Thymus (tissue), 11 donors: ENCODE results near the gene EIF3CL. TPM values are rescaled to one million over a fixed set of nuclear protein-coding genes. Genes with fewer than 3 reads are reported as not detected.
"Not testable (repeated sequence)": the region's sequence is repeated elsewhere in the genome, so short reads cannot be mapped to it uniquely, and the experiment has no call there.

Source experiments
- DNase-seq, 9 donors: peaks; one replicate each; pipeline ENCODE4 v3.0.0-alpha.2; 2013; ENCODE audit warnings: low spot score in 9 of 9, low read depth in 6 of 9, missing footprints in 1 of 9
- H3K27ac ChIP-seq, 2 donors: one replicate each; pipeline ENCODE4 v1.5.1; 2013; ENCODE audit warnings: control low read depth in 1 of 2, low read depth in 1 of 2, low read length in 1 of 2, mild to moderate bottlenecking in 1 of 2, moderate library complexity in 1 of 2
- H3K27me3 ChIP-seq, 2 donors: one replicate each; pipeline ENCODE4 v1.5.1; 2013; ENCODE audit warnings: low read length in 1 of 2; ENCODE audit not compliant: control insufficient read depth in 2 of 2, insufficient read depth in 1 of 2
- H3K36me3 ChIP-seq, 2 donors: one replicate each; pipeline ENCODE4 v1.5.1; 2013; ENCODE audit warnings: low read length in 1 of 2, mild to moderate bottlenecking in 1 of 2, moderate library complexity in 1 of 2; ENCODE audit not compliant: control insufficient read depth in 2 of 2, insufficient read depth in 2 of 2
- H3K4me1 ChIP-seq, 2 donors: one replicate each; pipeline ENCODE4 v1.5.1; 2013; ENCODE audit warnings: low read length in 2 of 2; ENCODE audit not compliant: control insufficient read depth in 2 of 2, insufficient read depth in 2 of 2
- H3K4me3 ChIP-seq, 2 donors: one replicate each; pipeline ENCODE4 v1.5.1; 2013; ENCODE audit warnings: low read length in 2 of 2, control low read depth in 1 of 2, mild to moderate bottlenecking in 1 of 2
- H3K9me3 ChIP-seq, 2 donors: one replicate each; pipeline ENCODE4 v1.5.1; 2013; ENCODE audit warnings: low read length in 1 of 2, mild to moderate bottlenecking in 1 of 2; ENCODE audit not compliant: control insufficient read depth in 2 of 2, insufficient read depth in 1 of 2
- WGBS: extraction: QIAGEN DNeasy Blood & Tissue Kit; methylation state at CpG from one replicate; pipeline ENCODE4 v1.1.7; 2013; 5-methylcytosine and 5-hydroxymethylcytosine counted together
- polyA plus RNA-seq: library from polyadenylated mRNA; stranded (reverse); fragments of 200-250 nt; gene quantifications from one replicate; pipeline ENCODE4 v1.2.3, GENCODE V29; 2013
- total RNA-seq: library from RNA; stranded (reverse); fragments of 120-200 nt; gene quantifications from one replicate; pipeline ENCODE4 v1.2.4, GENCODE V29; 2013
- donor health status: healthy.

Gene EIF3CL
- total and polyA plus RNA-seq, 2 donors = 42.4 to 58.2 TPM

GRCh38 chr16:28374281-28374680 lies 29.4 kb downstream of the EIF3CL start:
- not testable (repeated sequence) for H3K4me3 ChIP-seq, H3K36me3 ChIP-seq, H3K9me3 ChIP-seq, H3K27me3 ChIP-seq, H3K4me1 ChIP-seq, DNase-seq, H3K27ac ChIP-seq
- 16% methylated on average over 10 of the region's 25 CpGs for WGBS

- H3K4me3 ChIP-seq, H3K27ac ChIP-seq, H3K9me3 ChIP-seq, H3K36me3 ChIP-seq, H3K4me1 ChIP-seq, H3K27me3 ChIP-seq: not testable (repeated sequence)
- WGBS = 61% methylated on average over 25 of the region's 32 CpGs
- DNase-seq = peak in 1 of 9 donors; percentile 0
Measured at GRCh38 chr16:28367926-28368325, 35.7 kb downstream of the EIF3CL start.

GRCh38 chr16:28364268-28365173 lies 39.1 kb downstream of the EIF3CL start:
- H3K4me1 ChIP-seq, H3K27me3 ChIP-seq, H3K36me3 ChIP-seq, H3K9me3 ChIP-seq, DNase-seq, H3K27ac ChIP-seq, H3K4me3 ChIP-seq: not testable (repeated sequence)
- WGBS = 2% methylated on average over 17 of the region's 75 CpGs

- H3K27ac ChIP-seq, H3K9me3 ChIP-seq, H3K27me3 ChIP-seq, H3K4me3 ChIP-seq, H3K4me1 ChIP-seq, H3K36me3 ChIP-seq, DNase-seq: not testable (repeated sequence)
- WGBS = no CpG with 5 or more reads among the region's 5 CpGs
Measured at GRCh38 chr16:28363408-28363807, 40.2 kb downstream of the EIF3CL start, which contains the start of gene NPIPB6. NPIPB6 (minus strand) TSS chr16:28363508; CDS start chr16:28362822, 686 bp downstream.

GRCh38 chr16:28362600-28362999 lies 41.0 kb downstream of the EIF3CL start:
- not testable (repeated sequence) for H3K27ac ChIP-seq, H3K9me3 ChIP-seq, H3K36me3 ChIP-seq, H3K27me3 ChIP-seq, DNase-seq, H3K4me3 ChIP-seq, H3K4me1 ChIP-seq
- 83% methylated on average over 2 of the region's 5 CpGs for WGBS

- not testable (repeated sequence) for H3K36me3 ChIP-seq, H3K27ac ChIP-seq, H3K4me1 ChIP-seq, H3K4me3 ChIP-seq, DNase-seq, H3K9me3 ChIP-seq, H3K27me3 ChIP-seq
- 93% methylated on average over 5 of the region's 6 CpGs for WGBS
Measured at GRCh38 chr16:28338230-28338629, 65.4 kb downstream of the EIF3CL start.

GRCh38 chr16:28336940-28337710 lies 66.5 kb downstream of the EIF3CL start:
- not testable (repeated sequence) for H3K27ac ChIP-seq, H3K4me1 ChIP-seq, H3K27me3 ChIP-seq, DNase-seq, H3K9me3 ChIP-seq, H3K4me3 ChIP-seq, H3K36me3 ChIP-seq
- 95% methylated on average over 5 of the region's 5 CpGs for WGBS

- not testable (repeated sequence) for H3K9me3 ChIP-seq, H3K27ac ChIP-seq, H3K4me3 ChIP-seq, H3K36me3 ChIP-seq, H3K4me1 ChIP-seq, DNase-seq, H3K27me3 ChIP-seq
- 97% methylated on average over 8 of the region's 8 CpGs for WGBS
Measured at GRCh38 chr16:28335678-28336077, 68.0 kb downstream of the EIF3CL start.

GRCh38 chr16:28332632-28333031 lies 71.0 kb downstream of the EIF3CL start:
- H3K4me3 ChIP-seq, H3K27me3 ChIP-seq, H3K36me3 ChIP-seq, H3K9me3 ChIP-seq, DNase-seq, H3K27ac ChIP-seq, H3K4me1 ChIP-seq: not testable (repeated sequence)
- WGBS = 89% methylated on average over 6 of the region's 6 CpGs
